HG03354 (cell line): ENCODE data around the gene CTTNBP2NL.
"Not testable (repeated sequence)": the region's sequence is repeated elsewhere in the genome, so short reads cannot be mapped to it uniquely, and the experiment has no call there.

Experiments used
- ATAC-seq: cut with Tn5 transposase; IDR thresholded peaks from one replicate; pipeline ENCODE4 v1.9.1; 2021; ENCODE audit warnings: mild to moderate bottlenecking; ENCODE audit not compliant: unreplicated experiment, poor library complexity, severe bottlenecking

The CTTNBP2NL gene

DNA sequence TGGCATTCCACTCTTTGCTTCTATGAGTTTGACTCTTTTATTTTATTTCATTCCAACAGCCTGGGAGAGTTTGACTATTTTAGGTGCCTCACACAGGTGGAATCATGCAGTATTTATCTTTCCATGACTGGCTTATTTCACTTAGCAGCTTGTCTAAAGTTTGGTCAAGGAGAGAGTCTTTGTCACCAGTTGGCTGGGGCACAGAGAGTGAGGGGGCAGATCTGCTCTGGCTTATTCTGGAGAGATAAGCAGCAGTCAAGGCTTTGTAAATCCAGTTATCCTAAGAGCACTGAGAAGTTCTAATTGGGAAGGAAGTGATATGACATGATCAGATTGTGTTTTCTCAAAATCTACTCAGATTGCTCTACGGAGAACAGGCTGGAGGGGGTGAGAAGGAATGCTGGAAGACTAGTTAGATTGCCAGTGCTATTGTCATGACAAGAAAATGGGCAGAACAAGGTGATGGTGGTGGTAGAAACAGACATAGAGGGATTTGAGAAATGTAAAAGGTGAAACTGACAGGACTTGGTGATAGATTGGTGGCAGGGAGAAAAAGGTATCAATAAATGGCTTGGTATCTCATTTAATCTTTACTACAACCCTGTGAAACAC is 12.1 kb upstream of the CTTNBP2NL start:
- no peak for ATAC-seq

- ATAC-seq = no peak
Observed at GRCh38 chr1:112386024-112386723, 9.8 kb upstream of the CTTNBP2NL start.

DNA sequence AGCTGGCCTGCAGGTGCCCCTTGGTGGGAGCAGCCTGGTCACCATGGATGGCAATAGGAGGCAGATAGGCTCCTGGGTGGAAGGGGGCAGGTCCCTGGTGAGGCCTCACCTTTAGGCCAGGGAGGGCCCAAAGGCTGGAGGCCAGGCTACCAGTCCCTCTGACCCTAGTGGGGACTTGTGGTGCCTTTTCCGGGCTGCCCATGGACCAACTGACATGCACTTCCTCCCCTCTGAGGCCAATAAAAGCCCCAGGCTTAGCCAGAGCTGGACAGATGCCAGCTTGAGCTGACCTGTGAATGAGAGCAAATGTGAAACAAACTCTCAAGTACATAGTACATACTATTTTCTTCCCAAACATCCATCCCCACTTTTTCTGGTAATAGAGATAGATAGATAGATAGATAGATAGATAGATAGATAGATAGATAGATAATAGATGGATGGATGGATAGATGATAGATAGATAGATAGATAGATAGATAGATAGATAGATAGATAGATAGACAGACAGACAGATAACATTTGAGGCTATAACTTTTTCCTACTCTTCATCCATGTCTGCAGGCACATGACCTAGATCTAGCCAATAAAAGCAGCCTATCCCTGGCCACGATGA is 9.2 kb upstream of the CTTNBP2NL start:
- ATAC-seq = no peak

DNA sequence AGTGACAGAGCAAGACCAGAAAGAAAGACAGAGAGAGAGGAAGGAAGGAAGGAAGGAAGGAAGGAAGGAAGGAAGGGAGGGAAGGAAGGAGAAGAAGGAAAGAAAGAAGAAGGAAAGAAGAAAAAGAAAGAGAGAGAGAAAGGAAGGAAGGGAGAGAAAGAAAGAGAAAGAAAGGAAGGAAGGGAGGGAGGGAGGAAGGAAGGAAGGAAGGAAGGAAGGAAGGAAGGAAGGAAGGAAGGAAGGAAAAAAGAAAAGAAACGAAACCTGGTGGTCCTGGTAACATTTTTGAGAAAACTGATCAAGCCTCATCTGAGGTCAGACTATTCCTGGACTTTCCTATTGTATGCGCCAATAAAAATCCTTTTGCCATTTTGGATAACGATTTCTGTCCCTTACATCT is 8.2 kb upstream of the CTTNBP2NL start:
- no peak for ATAC-seq

- ATAC-seq = no peak
Observed at GRCh38 chr1:112388436-112388835, 7.6 kb upstream of the CTTNBP2NL start.

DNA sequence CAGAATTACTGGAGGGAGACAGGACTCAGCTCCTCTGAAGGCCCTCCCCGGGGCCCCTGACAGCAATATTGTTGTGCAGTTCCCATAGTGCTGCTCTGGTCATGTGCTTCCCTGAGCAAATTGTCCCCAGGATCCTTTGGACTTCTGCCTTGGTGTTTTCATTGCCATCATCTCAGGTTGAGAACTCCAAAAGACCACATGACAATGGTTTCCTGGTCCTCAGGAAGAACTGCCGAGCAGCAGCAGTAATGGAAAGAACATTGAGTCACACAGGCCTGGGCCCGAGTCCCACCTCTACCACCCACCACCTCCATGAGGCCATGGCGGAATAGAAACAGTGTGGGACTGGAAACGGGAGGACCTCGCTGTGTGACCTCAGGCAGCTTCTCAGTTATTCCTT is 6.3 kb upstream of the CTTNBP2NL start:
- ATAC-seq = no peak

GRCh38 chr1:112390335-112390734 is 5.7 kb upstream of the CTTNBP2NL start:
- not testable (repeated sequence) for ATAC-seq

DNA sequence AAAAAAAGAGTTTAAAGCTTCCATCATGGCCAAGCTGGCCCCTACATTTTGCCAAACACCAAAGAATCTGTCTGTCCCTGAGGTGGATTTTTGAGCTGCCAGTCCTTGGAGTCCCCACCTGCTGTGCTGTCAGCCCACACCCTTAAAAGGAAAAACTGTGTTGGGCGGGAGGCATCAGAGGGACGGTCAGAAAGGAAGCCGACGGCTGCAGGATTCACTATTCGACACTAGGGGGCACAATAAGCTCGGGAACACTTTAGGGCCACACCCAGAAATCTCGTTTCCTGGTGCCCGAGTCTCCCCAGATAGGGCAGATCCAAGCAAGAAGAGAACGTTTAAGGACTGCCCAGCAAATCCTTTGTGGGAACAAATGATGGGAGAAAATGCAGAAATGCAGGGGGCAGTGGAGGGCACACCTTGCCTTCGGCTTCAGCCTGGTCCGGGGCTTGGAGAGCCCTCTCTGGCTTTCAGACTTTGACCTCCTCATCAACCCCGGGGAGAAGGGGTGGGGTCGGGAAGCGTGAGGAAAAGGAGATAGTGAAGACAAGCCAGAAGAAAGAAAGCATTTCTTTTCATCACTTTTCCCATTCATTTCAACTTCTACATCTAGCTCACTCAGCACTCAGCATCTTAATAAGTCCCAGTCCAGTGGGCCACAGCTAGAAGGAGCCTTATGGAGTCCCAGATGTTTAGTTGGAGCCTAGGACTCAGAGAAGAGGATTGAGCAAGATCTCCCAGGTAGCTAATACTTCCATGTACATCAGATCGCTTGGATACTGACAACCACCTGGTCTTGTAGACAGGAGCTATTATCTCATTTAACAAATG is 5.0 kb upstream of the CTTNBP2NL start:
- ATAC-seq = peak; percentile 74

DNA sequence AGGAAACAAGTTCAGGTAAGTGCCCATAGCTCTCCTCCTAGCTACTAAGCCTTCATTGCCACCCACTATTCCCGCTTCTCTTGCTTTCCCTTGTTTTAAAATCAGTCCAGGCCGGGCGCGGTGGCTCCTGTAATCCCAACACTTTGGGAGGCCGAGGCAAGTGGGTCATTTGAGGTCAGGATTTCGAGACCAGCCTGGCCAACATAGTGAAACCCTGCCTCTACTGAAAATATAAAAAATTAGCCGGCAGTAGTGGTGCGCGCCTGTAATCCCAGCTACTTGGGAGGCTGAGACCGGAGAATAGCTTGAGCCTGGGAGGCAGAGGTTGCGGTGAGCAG is 4.4 kb upstream of the CTTNBP2NL start:
- ATAC-seq = no peak

- no peak for ATAC-seq
Observed at GRCh38 chr1:112393631-112393974, 2.4 kb upstream of the CTTNBP2NL start.

- ATAC-seq = no peak
Observed at GRCh38 chr1:112394743-112395062, 1.3 kb upstream of the CTTNBP2NL start.

DNA sequence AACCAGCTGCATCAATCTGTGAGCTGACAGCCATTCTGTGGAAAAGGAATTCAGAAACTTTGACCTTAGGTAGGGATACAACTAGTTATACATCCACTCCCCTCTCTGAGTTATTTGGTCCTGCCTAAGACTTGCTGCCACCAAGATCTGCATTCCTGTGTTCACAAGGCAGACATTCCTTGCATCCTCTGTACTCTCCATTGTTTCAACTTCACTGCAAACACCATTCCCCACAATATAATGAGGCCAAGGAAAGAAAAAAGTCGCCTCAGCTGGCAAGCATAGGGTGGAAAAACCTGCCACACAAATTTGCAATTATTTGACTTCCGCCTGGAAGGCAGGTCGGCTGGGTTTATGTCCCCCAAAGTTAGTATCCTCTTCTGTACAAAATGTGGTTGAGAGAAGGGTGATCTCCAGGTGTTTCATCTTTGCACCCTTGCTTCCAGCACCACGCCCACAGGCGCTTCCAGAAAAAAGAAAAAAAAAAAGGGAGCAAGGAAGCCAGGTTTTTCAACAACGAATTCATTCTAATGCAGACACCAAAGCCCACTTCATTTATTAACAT is 676 bp upstream of the CTTNBP2NL start:
- ATAC-seq = no peak

DNA sequence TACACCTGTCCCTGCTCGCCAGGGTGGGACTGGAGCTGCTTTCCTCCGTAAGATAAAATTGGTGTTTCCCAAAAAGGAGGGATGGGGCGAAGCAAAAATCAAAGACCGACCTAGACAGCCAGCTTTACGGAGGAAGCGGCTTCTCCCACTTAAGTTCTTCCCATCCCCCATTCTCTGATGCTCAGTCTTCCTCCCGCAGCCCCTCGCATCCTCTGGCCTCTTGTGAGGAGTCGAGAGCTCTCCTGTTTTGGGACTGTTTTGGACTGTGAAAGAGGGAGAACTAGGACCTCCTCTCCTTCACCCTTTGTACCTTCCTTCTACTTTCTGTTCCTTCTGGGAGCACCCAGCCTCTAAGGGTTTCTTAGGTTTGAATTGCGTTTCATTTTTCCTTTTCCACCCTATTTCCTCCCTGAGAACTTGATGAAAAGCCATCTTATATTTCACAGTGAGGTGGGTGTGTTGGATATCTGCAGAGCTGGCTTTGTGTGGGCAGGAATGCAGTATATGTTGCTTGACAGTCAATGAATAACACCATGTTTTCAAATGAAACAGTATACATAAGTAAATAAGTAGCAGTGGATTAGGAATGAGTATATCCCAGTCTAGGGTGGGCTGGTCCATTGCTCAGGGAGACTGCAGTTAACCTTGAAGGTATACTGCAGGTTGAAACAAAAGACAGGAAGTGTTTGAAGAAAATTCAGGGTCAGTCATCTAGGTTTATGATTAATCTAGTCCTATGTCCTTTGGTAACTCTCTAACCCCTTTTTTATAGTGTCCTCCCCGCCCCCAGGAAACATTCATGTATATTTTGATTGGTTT is 848 bp downstream of the CTTNBP2NL start:
- ATAC-seq = no peak

DNA sequence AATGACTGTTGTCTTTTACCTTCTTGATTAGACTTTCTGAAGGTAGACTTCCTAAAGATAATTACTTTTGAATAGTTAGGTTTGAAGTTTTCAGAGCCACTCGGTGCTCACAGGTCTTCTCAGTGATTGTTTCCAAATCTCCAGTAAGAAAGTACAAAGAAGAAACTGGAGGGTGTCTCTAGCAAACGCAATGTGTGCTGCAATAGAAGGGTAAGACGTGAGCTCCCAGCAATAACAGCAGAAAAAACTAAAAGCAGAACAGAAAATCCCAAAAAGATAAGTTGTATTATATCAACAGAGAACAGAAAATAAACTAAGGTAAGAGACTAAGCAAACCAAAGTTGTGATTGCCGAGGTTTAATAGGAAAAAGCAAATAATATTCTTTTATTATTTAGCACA is 1.8 kb downstream of the CTTNBP2NL start:
- no peak for ATAC-seq

GRCh38 chr1:112399456-112399855 is 3.4 kb downstream of the CTTNBP2NL start:
- peak; percentile 38 for ATAC-seq

- ATAC-seq = not testable (repeated sequence)
Observed at GRCh38 chr1:112400706-112401105, 4.7 kb downstream of the CTTNBP2NL start.

- no peak for ATAC-seq
Observed at GRCh38 chr1:112402682-112403643, 6.9 kb downstream of the CTTNBP2NL start.

GRCh38 chr1:112406771-112407170 is 10.8 kb downstream of the CTTNBP2NL start:
- no peak for ATAC-seq

GRCh38 chr1:112409414-112409813 is 13.4 kb downstream of the CTTNBP2NL start:
- no peak for ATAC-seq
